NCI-H2171 treated with DMSO at 0.1 percent for 48 hours (cell line): ENCODE results near the gene TNS1.
A peak's percentile ranks its signal among the peaks of the same experiment; 100 is the strongest.

ENCODE experiments used
- DNase-seq: peaks from one replicate; lab custom pipeline; 2025; lab: John Stamatoyannopoulos, UW

TNS1 gene

GRCh38 chr2:217897816-217898806 lies 104.7 kb downstream of the TNS1 start:
- no peak for DNase-seq

- DNase-seq = no peak
Measured at GRCh38 chr2:217897091-217897715, 105.6 kb downstream of the TNS1 start.

GRCh38 chr2:217895070-217895635 lies 107.6 kb downstream of the TNS1 start:
- DNase-seq = no peak

GRCh38 chr2:217893440-217893839 lies 109.4 kb downstream of the TNS1 start:
- DNase-seq = no peak

GRCh38 chr2:217892560-217892959 lies 110.2 kb downstream of the TNS1 start:
- DNase-seq = no peak

- no peak for DNase-seq
Measured at GRCh38 chr2:217890445-217890844, 112.3 kb downstream of the TNS1 start.

- DNase-seq = no peak
Measured at GRCh38 chr2:217889656-217890055, 113.1 kb downstream of the TNS1 start.

GRCh38 chr2:217887841-217888701 lies 114.7 kb downstream of the TNS1 start:
- DNase-seq = peak; percentile 5

GRCh38 chr2:217886720-217887309 lies 116.0 kb downstream of the TNS1 start:
- peak; percentile 62 for DNase-seq

- no peak for DNase-seq
Measured at GRCh38 chr2:217886091-217886490, 116.7 kb downstream of the TNS1 start.

GRCh38 chr2:217884985-217885384 lies 117.8 kb downstream of the TNS1 start:
- no peak for DNase-seq

GRCh38 chr2:217880891-217881290 lies 121.9 kb downstream of the TNS1 start:
- no peak for DNase-seq

- DNase-seq = no peak
Measured at GRCh38 chr2:217880287-217880889, 122.4 kb downstream of the TNS1 start.

GRCh38 chr2:217878915-217879590 lies 123.7 kb downstream of the TNS1 start:
- no peak for DNase-seq

- no peak for DNase-seq
Measured at GRCh38 chr2:217877866-217878265, 124.9 kb downstream of the TNS1 start.

- no peak for DNase-seq
Measured at GRCh38 chr2:217876253-217876570, 126.6 kb downstream of the TNS1 start.

GRCh38 chr2:217875556-217876252 lies 127.1 kb downstream of the TNS1 start:
- DNase-seq = no peak

GRCh38 chr2:217875138-217875537 lies 127.7 kb downstream of the TNS1 start:
- no peak for DNase-seq

GRCh38 chr2:217873371-217873770 lies 129.4 kb downstream of the TNS1 start:
- DNase-seq = no peak

- no peak for DNase-seq
Measured at GRCh38 chr2:217872319-217872718, 130.5 kb downstream of the TNS1 start.
